ENCODE results near the gene TCF4. TPM values are rescaled to one million over a fixed set of nuclear protein-coding genes. Genes with fewer than 3 reads are reported as not detected.

Gene TCF4
- total RNA-seq, 8 experiments from 2014 or later, result 21.1 to 102 (median 47.2) TPM

DNA sequence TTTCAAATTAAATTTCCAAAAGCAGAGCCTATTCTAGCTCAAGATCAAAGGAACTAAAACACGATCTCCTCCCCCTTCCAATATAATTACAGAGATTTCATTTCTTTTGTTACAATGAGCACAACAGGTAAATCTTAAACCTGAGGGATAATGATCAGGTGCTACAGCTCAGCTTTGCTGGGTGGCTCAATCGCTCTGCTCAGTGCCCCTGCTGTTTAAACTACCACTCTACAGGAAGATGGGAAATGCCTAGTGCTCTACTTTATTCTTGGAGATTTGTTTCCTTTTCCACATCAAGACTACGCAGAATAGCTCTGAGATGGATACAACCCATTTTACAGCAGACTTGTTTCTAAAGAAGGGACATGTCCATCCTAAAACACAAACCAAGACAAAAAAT is 162.3 kb downstream of the TCF4 start:
- peaks cover 24 to 35% of the 10 kb centered on the region in 2 donors for H3K4me1 ChIP-seq (replicated peaks in 1 of 2)
- in situ Hi-C loops (cut with MboI; ENCODE audit: low pct_unique_long_range_greater_than_20kb in 2 of 9, low sequenced_read_pairs in 9 of 9, unreplicated experiment in 9 of 9), result no loop called here
- no peak for ATAC-seq (replicated peaks in 6 of 8)
- WGBS, 10 experiments, result 81 to 100% (median 96%) methylated on average over 1 to 3 of the region's 3 CpGs; no CpG with 5 or more reads in 3 of the 10 experiments
- H3K4me3 ChIP-seq, result no peak overlapping the region
- no peak overlapping the region for H3K27ac ChIP-seq

DNA sequence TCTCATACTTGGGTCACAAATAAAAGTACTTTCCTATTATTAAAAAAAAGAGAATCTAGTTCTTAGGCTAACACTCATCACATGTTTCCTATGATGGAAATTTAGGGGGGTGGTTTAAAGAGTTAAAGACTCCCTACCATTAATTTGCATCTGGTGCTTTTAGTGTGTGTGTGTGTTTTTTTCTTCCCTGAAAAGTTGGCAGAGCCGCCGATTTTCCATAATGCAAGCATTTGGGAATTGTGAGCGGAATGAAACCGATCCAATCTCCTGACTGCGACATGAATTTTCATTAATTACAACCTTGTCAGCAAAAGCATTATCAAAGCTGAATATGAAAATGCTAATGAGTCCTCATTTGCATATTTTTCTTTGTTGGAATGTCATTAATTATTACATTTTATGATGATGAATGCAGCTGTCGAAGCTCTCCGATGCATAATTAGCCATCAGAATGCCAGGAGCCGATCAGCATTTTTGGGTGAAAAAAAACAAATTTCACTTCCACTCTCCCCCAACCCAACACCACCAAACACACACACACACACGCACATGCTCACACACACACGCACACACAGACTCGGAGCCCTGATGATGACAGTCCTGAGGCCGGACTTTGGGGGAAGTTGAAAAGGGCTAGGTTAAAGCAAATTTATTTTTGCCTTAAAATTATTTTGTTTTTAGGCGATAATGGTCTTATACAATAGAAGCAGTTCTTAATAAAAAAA is 165.4 kb downstream of the TCF4 start:
- peak overlapping the region; percentile 14 to 30 (median 22) for H3K4me3 ChIP-seq
- WGBS, 10 experiments, result 0 to 75% (median 6%) methylated on average over 2 to 13 of the region's 13 CpGs
- peak in 4 of 8 experiments; percentile 21 to 82 (median 63) for ATAC-seq (replicated peaks in 6 of 8)
- H3K4me1 ChIP-seq (replicated peaks in 1 of 2), result peaks cover 29 to 32% of the 10 kb centered on the region in 2 donors
- in situ Hi-C loops (cut with MboI; ENCODE audit: low pct_unique_long_range_greater_than_20kb in 2 of 9, low sequenced_read_pairs in 9 of 9, unreplicated experiment in 9 of 9), result loop anchor here in 3 of 9 experiments (25.0 kb wide), 2 partner anchors 165 to 365 kb away; partner anchors contain the start of gene TCF4 (in 2 of the 3)
- H3K27ac ChIP-seq, result no peak overlapping the region

DNA sequence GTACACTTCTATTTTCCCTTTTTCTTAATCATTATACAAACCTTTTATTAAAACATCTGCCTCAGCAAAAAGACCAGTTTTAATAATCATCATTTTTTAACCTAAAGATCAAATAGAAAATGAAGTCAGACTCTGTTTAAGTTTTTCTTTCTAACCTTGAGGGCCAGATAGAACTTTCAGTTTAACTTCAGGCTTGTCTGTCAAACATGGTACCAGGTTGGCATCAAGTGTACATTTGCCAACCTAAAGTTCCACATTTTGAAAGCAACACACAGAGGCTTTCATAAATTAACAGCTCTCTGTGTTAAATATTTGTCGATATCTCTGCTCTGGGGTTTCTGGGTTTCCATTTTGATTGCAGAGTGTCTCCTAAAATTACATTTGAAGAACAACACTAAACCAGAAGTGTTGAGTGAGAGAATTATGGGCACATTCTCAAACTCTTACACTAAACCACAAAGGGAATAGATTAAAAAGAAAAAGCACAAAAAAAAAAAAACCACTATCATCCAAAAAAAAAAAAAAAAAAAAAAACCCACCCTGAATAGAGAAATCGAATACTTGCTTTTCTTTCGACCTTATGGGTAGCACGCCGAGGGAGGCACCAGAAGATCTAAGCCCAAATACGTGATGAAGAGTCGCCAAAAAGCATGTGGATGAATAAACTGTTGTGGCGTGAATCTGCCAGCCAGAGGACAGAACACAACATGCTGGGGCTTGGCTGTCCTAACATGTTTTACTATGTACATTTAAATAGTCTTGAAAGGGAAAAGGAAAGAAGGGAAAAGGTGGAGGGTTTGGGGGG is 166.2 kb downstream of the TCF4 start:
- in situ Hi-C loops (cut with MboI; ENCODE audit: low pct_unique_long_range_greater_than_20kb in 2 of 9, low sequenced_read_pairs in 9 of 9, unreplicated experiment in 9 of 9), result loop anchor here in 3 of 9 experiments (25.0 kb wide), 2 partner anchors 165 to 365 kb away; partner anchors contain the start of gene TCF4 (in 2 of the 3)

DNA sequence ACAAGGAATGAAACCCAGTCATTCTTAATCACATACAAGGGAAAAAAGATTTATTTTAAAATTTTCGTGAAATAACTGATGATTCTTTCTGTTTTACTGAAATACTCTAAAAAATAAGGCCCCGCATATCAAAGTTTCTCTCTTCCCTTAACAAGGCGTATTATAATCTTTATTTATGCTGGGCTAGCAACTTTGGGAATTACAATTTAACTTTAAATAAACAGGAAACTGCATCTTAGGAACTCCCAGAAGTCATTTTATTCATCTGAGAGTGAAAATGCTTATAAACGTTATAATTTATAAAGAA is 166.7 kb downstream of the TCF4 start:
- no peak for ATAC-seq (replicated peaks in 6 of 8)
- Histone ChIP-seq H3K4me1 (replicated peaks in 1 of 2) (peaks cover 36 to 42% of the 10 kb centered on the region in 2 donors), H3K27ac (no peak overlapping the region), H3K4me3 (no peak overlapping the region)
- in situ Hi-C loops (cut with MboI; ENCODE audit: low pct_unique_long_range_greater_than_20kb in 2 of 9, low sequenced_read_pairs in 9 of 9, unreplicated experiment in 9 of 9), result loop anchor here in 3 of 9 experiments (25.0 kb wide), 2 partner anchors 166 to 366 kb away; partner anchors contain the start of gene TCF4 (in 2 of the 3)
- WGBS, 10 experiments, result 6 to 83% (median 67%) methylated on average over 1 to 4 of the region's 4 CpGs

More for the DNA sequence above, 166.2 kb downstream of the TCF4 start:
- peak in 3 of 8 experiments; percentile 35 to 71 (median 40) for ATAC-seq (replicated peaks in 6 of 8)
- no peak overlapping the region for H3K27ac ChIP-seq
- H3K4me1 ChIP-seq (replicated peaks in 1 of 2), result peaks cover 32 to 36% of the 10 kb centered on the region in 2 donors
- H3K4me3 ChIP-seq, result peak overlapping the region in 1 of 5 donors; percentile 30
- WGBS, 10 experiments, result 4 to 84% (median 20%) methylated on average over 2 to 8 of the region's 8 CpGs

DNA sequence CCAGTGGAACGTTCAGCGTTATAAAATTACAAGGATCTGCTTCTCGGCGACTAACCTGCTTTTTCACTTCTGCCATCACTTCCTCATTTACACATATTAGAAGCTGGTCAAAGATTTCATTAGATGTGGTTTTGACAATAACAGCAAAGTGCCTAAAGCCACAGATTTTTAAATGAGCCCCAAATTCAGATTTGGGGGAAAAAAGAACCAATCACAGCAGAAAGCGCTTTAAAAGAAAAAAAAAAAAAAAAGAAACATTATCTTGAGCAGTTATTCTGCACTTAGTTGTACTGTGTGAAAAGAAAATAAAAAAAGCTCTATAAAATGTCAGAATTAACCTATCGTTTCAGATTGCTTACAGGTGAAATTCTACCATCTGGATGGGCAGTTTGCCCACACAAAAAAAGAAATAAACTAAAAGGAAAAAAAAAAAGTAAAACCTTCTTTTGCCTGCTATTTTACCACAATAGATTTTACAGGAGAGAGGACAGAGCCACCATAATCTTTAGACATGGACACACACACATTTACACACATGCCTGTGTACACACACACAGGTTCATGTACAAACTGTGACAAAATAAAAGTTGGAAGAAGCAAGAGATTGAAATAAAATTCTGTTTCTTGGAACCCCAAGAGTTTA is 167.2 kb downstream of the TCF4 start:
- H3K4me1 ChIP-seq (replicated peaks in 1 of 2), result peaks cover 36 to 42% of the 10 kb centered on the region in 2 donors
- in situ Hi-C loops (cut with MboI; ENCODE audit: low pct_unique_long_range_greater_than_20kb in 2 of 9, low sequenced_read_pairs in 9 of 9, unreplicated experiment in 9 of 9), result loop anchor here in 3 of 9 experiments (25.0 kb wide), 2 partner anchors 167 to 367 kb away; partner anchors contain the start of gene TCF4 (in 2 of the 3)
- no peak overlapping the region for H3K27ac ChIP-seq
- no peak overlapping the region for H3K4me3 ChIP-seq
- no peak for ATAC-seq (replicated peaks in 6 of 8)
- WGBS, 10 experiments, result 6 to 85% (median 47%) methylated on average over 2 to 6 of the region's 6 CpGs

DNA sequence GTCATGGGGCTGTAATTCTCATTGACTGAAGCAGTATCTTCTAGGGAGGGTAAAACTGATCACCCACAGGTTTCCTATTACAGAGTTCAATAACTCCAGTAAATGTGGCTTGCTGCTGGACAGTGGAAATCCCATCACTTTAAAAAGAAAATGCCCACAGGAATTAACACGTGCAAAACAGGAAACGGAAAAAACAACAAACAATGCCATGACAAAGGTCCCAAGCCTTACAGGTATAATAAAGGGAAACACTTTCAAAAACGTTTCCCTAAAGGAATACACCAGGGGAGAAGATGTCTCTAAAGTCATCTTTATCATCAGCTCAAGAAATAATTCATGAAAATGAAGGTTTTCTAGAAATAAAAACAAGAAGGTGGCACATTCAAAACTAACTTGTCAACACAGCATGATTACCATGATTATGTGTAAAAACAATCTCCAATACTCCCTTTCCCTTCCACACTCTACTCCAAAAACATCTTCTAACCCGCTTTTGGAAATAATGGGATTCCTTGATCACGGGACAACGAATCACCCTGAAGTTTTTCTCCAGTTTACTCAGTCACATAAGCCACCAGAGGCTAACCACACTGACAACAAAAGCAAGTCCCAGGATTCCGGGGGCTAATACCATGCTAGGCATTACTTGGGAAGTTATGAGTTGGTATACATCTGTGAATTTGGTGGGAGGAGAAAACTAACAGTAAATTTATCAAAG is 167.9 kb downstream of the TCF4 start:
- no peak for ATAC-seq (replicated peaks in 6 of 8)
- H3K4me1 ChIP-seq (replicated peaks in 1 of 2), result peaks cover 36 to 45% of the 10 kb centered on the region in 2 donors
- H3K27ac ChIP-seq, result no peak overlapping the region
- in situ Hi-C loops (cut with MboI; ENCODE audit: low pct_unique_long_range_greater_than_20kb in 2 of 9, low sequenced_read_pairs in 9 of 9, unreplicated experiment in 9 of 9), result loop anchor here in 3 of 9 experiments (25.0 kb wide), 2 partner anchors 167 to 367 kb away; partner anchors contain the start of gene TCF4 (in 2 of the 3)
- WGBS, 10 experiments, result 3 to 80% (median 19%) methylated on average over 1 to 7 of the region's 7 CpGs
- H3K4me3 ChIP-seq, result no peak overlapping the region

DNA sequence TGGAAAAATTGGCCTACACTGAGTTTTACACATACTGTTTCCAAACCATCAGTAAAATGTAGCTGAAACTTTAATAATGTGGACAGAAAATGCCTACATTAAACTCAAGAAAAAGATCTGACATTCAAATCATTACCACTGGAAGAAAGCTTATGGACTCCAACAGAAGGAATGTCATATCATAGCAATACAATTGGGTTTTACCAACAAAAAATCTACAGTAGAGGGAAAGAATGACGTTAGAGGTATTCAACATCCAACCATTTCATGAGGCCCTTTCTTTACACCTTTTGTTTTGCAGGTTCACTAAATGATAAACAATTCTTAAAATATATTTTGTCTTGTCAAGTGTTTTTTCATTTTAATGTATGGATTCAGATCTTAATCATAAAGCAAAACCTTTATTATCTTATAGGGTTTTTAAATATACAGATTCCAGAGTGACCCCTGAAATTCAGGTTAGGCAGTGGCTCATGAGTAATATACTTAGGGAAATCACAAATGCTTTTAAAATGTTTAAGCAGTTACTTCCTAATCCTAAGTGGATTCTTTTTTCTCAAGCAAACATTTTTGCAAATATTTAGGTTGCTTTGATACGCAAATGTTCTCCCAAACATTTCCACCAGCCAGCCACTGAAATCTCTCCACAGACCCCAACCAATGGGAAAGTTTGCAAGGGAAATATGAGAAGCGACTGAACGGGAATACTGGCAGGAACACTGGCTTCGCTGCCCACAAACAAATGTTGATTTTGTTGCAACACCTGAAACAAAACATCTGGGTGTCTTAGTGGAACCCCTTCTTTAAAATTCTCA is 168.7 kb downstream of the TCF4 start:
- Histone ChIP-seq H3K4me1 (replicated peaks in 1 of 2) (peaks cover 36 to 45% of the 10 kb centered on the region in 2 donors), H3K27ac (no peak overlapping the region), H3K4me3 (no peak overlapping the region)
- in situ Hi-C loops (cut with MboI; ENCODE audit: low pct_unique_long_range_greater_than_20kb in 2 of 9, low sequenced_read_pairs in 9 of 9, unreplicated experiment in 9 of 9), result loop anchor here in 3 of 9 experiments (25.0 kb wide), 2 partner anchors 168 to 368 kb away; partner anchors contain the start of gene TCF4 (in 2 of the 3)
- 13 to 87% (median 62%) methylated on average over 2 to 5 of the region's 5 CpGs; no CpG with 5 or more reads in 1 of the 10 experiments for WGBS, 10 experiments
- no peak for ATAC-seq (replicated peaks in 6 of 8)

DNA sequence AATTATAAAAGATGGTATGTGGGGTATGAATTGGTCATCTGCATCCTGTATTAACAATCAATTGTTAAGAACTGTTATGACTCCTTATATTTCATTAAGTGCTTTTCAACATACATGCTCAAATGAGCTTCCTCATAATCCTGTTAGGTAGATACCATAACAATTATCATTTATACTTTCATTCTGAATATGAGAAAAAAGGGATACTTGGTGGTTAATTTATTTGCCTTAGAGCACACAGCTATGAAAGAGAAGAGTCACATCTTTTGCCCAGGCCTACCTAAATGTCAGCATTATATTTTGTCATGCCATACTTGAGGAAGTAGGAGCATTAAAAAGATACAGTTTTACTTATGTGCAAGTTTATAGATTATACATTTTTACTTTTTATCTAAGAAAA is 169.6 kb downstream of the TCF4 start:
- Histone ChIP-seq H3K4me3 (no peak overlapping the region), H3K4me1 (replicated peaks in 1 of 2) (peaks cover 30 to 38% of the 10 kb centered on the region in 2 donors), H3K27ac (no peak overlapping the region)
- no peak for ATAC-seq (replicated peaks in 6 of 8)
- in situ Hi-C loops (cut with MboI; ENCODE audit: low pct_unique_long_range_greater_than_20kb in 2 of 9, low sequenced_read_pairs in 9 of 9, unreplicated experiment in 9 of 9), result loop anchor here in 3 of 9 experiments (25.0 kb wide), 2 partner anchors 169 to 369 kb away; partner anchors contain the start of gene TCF4 (in 2 of the 3)

DNA sequence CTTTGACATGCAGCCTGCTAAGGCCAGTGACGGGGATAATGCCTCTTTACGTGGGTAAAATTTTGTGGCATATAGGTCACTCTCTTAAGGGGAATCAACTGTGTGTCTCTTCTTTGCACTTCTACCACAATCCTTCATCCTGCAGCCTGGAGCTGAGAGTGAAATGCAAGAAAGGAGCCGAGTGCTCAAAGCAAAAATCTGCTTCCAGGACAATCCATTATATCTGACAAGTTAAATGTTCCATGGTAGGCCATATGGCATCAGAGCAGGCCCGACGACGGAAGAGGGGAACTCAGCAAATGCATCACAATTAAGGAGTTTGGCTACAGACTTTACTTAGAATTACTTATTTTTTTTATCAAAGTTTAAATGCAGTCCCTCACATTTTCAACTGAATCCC is 171.2 kb downstream of the TCF4 start:
- peaks cover 21 to 23% of the 10 kb centered on the region in 2 donors for H3K4me1 ChIP-seq (replicated peaks in 1 of 2)
- no peak overlapping the region for H3K4me3 ChIP-seq
- no peak overlapping the region for H3K27ac ChIP-seq
- in situ Hi-C loops (cut with MboI; ENCODE audit: low pct_unique_long_range_greater_than_20kb in 2 of 9, low sequenced_read_pairs in 9 of 9, unreplicated experiment in 9 of 9), result loop anchor here in 3 of 9 experiments (25.0 kb wide), 2 partner anchors 171 to 371 kb away; partner anchors contain the start of gene TCF4 (in 2 of the 3)
- peak in 5 of 8 experiments; percentile 48 to 82 (median 53) for ATAC-seq (replicated peaks in 6 of 8)
- 0 to 82% (median 18%) methylated on average over 1 to 6 of the region's 6 CpGs; no CpG with 5 or more reads in 1 of the 10 experiments for WGBS, 10 experiments

DNA sequence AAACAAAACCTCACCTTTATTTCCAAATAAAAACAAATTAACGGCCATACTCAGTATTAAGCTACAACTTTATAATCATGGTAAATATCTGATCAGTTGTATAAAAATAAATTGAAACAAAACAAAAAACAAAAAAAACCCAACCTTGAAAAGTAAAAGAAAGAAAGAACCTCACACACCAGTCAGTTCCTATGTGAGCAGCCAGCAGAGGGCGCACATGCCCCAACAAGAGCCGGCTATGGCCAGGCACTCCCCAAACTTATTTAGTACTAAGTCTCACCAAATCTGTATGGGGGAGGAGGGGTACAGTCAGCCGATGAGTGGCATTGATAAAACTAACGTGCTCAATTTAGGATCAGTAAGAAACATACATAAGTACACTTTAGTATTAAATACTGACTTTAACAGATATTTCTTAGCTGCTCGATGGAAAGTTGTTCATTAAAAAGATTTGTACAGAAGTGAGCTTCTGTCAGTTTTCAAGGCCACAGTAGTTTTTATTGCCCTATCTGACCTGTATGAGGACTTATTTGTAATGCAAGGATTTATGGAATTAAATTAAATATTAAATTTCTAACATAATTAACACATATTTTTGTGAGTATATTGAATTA is 172.6 kb downstream of the TCF4 start:
- peak; percentile 79 to 97 (median 84) for ATAC-seq (replicated peaks in 6 of 8)
- no peak overlapping the region for H3K27ac ChIP-seq
- H3K4me1 ChIP-seq (replicated peaks in 1 of 2), result peaks cover 16 to 19% of the 10 kb centered on the region in 2 donors
- 0 to 25% (median 16%) methylated on average over 1 to 6 of the region's 6 CpGs for WGBS, 10 experiments
- in situ Hi-C loops (cut with MboI; ENCODE audit: low pct_unique_long_range_greater_than_20kb in 2 of 9, low sequenced_read_pairs in 9 of 9, unreplicated experiment in 9 of 9), result loop anchor here in 3 of 9 experiments (25.0 kb wide), 2 partner anchors 172 to 372 kb away; partner anchors contain the start of gene TCF4 (in 2 of the 3)
- no peak overlapping the region for H3K4me3 ChIP-seq

DNA sequence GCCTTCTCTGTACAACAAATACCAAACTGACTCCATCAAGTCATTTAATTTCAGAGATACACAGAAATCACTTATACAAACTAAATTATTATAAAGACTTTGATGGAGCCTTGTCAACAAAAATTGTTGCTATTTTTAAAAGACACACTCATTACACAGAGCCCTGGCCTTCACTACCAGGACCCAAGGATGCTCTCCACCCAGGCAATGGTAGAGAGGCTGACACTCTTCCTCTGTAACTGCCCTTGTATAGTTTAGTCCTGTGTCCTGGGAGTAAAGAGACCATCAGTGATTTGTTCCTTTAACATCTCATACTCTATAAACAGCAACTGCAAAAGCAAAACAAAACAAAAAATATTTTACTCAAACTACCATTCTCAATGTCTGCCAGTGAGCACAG is 173.5 kb downstream of the TCF4 start:
- H3K27ac ChIP-seq, result no peak overlapping the region
- peaks cover 7 to 14% of the 10 kb centered on the region in 2 donors for H3K4me1 ChIP-seq (replicated peaks in 1 of 2)
- H3K4me3 ChIP-seq, result no peak overlapping the region
- in situ Hi-C loops (cut with MboI; ENCODE audit: low pct_unique_long_range_greater_than_20kb in 2 of 9, low sequenced_read_pairs in 9 of 9, unreplicated experiment in 9 of 9), result loop anchor here in 3 of 9 experiments (25.0 kb wide), 2 partner anchors 173 to 373 kb away; partner anchors contain the start of gene TCF4 (in 2 of the 3)
- no peak for ATAC-seq (replicated peaks in 6 of 8)
